Activated CD8-positive, alpha-beta T cell treated with anti-CD3 and anti-CD28 coated beads, Interleukin-2, amount 10 ng/mL, durations not matched to agents 7 days and 5 days (primary cell): ENCODE measurements around the gene JRKL. TPM values are rescaled to one million over a fixed set of nuclear protein-coding genes. Genes with fewer than 3 reads are reported as not detected.
A peak's percentile ranks its signal among the peaks of the same experiment; 100 is the strongest.

ENCODE experiments used
- ATAC-seq: fragments of 150-1000 bp; cut with Tn5 transposase; one replicate; pipeline ENCODE4 v1.10.0; 2021; ENCODE audit warnings: moderate library complexity
- CTCF ChIA-PET: fragments of 350-600 bp; sonication (Branson Sonifier 250); formaldehyde crosslinking; loops from one replicate; lab custom pipeline; 2021; ENCODE audit warnings: antibody characterized with exemption; lab: Charles Lee
- POLR2A ChIA-PET: fragments of 350-600 bp; sonication (Branson Sonifier 250); formaldehyde crosslinking; loops from one replicate; lab custom pipeline; 2021; ENCODE audit warnings: antibody characterized with exemption; lab: Charles Lee
- DNase-seq: peaks from one replicate; pipeline ENCODE4 v3.0.0-alpha.2; 2020
- H3K27ac Mint-ChIP-seq: one replicate; pipeline ENCODE4 v1.8.0; 2021; ENCODE audit warnings: mild to moderate bottlenecking, mixed read lengths
- H3K27me3 Mint-ChIP-seq: one replicate; pipeline ENCODE4 v1.8.0; 2021; ENCODE audit warnings: low read depth, mixed read lengths
- H3K36me3 Mint-ChIP-seq: one replicate; pipeline ENCODE4 v1.8.0; 2021; ENCODE audit warnings: low read depth, mixed read lengths
- H3K4me1 Mint-ChIP-seq: one replicate; pipeline ENCODE4 v1.8.0; 2021; ENCODE audit warnings: low read depth, mixed read lengths
- H3K4me3 Mint-ChIP-seq: one replicate; pipeline ENCODE4 v1.8.0; 2021; ENCODE audit warnings: mild to moderate bottlenecking, mixed read lengths
- H3K9me3 Mint-ChIP-seq: one replicate; pipeline ENCODE4 v1.8.0; 2022; ENCODE audit warnings: mixed read lengths; ENCODE audit not compliant: insufficient read depth
- total RNA-seq, 2 experiments: library from RNA; stranded (reverse); gene quantifications; one replicate each; pipeline ENCODE4 v1.2.3, GENCODE V29; 2021

The JRKL gene
- total RNA-seq, 2 experiments from 2014 or later = 9.4 to 10.3 TPM

GRCh38 chr11:96365493-96365892, 24.3 kb upstream of the JRKL start:
- H3K4me1 Mint-ChIP-seq = no peaks in the 10 kb centered on the region
- H3K4me3 Mint-ChIP-seq = no peak overlapping the region
- ChIA-PET CTCF (interaction anchor here (2.0 kb wide), 1 partner anchor 22 kb away, joined by 12 read pairs; the partner anchor contains the start of gene MAML2), POLR2A (no interaction called here)
- DNase-seq (no peak), ATAC-seq (no peak)
- H3K9me3 Mint-ChIP-seq = no peaks in the 10 kb centered on the region
- H3K36me3 Mint-ChIP-seq = peaks cover 36% of the 10 kb centered on the region
- no peaks in the 10 kb centered on the region for H3K27me3 Mint-ChIP-seq
- no peak overlapping the region for H3K27ac Mint-ChIP-seq

- H3K36me3 Mint-ChIP-seq = peaks cover 37% of the 10 kb centered on the region
- no peaks in the 10 kb centered on the region for H3K27me3 Mint-ChIP-seq
- DNase-seq (no peak), ATAC-seq (no peak)
- no peak overlapping the region for H3K4me3 Mint-ChIP-seq
- no peaks in the 10 kb centered on the region for H3K4me1 Mint-ChIP-seq
- no peak overlapping the region for H3K27ac Mint-ChIP-seq
- POLR2A ChIA-PET = no interaction called here
- H3K9me3 Mint-ChIP-seq = no peaks in the 10 kb centered on the region
- CTCF ChIA-PET = interaction anchor here (2.0 kb wide), 1 partner anchor 23 kb away, joined by 12 read pairs; the partner anchor contains the start of gene MAML2
Observed at GRCh38 chr11:96366024-96366423, 23.8 kb upstream of the JRKL start.

GRCh38 chr11:96367342-96367741, 22.5 kb upstream of the JRKL start:
- Mint-ChIP-seq H3K4me1 (no peaks in the 10 kb centered on the region), H3K36me3 (peaks cover 40% of the 10 kb centered on the region), H3K27me3 (no peaks in the 10 kb centered on the region), H3K27ac (no peak overlapping the region), H3K4me3 (no peak overlapping the region), H3K9me3 (no peaks in the 10 kb centered on the region)
- DNase-seq = no peak
- ATAC-seq = no peak
- POLR2A ChIA-PET = no interaction called here
- CTCF ChIA-PET = no interaction called here

GRCh38 chr11:96373826-96374225, 16.0 kb upstream of the JRKL start:
- H3K9me3 Mint-ChIP-seq = no peaks in the 10 kb centered on the region
- peaks cover 11% of the 10 kb centered on the region for H3K4me1 Mint-ChIP-seq
- CTCF ChIA-PET = no interaction called here
- H3K27me3 Mint-ChIP-seq = no peaks in the 10 kb centered on the region
- ATAC-seq (no peak), DNase-seq (no peak)
- POLR2A ChIA-PET = no interaction called here
- no peak overlapping the region for H3K4me3 Mint-ChIP-seq
- H3K36me3 Mint-ChIP-seq = peaks cover 44% of the 10 kb centered on the region
- no peak overlapping the region for H3K27ac Mint-ChIP-seq

GRCh38 chr11:96376796-96377195, 13.0 kb upstream of the JRKL start:
- Mint-ChIP-seq H3K4me1 (peaks cover 11% of the 10 kb centered on the region), H3K27me3 (no peaks in the 10 kb centered on the region), H3K36me3 (peaks cover 50% of the 10 kb centered on the region), H3K9me3 (no peaks in the 10 kb centered on the region), H3K27ac (no peak overlapping the region), H3K4me3 (no peak overlapping the region)
- ChIA-PET CTCF (no interaction called here), POLR2A (no interaction called here)
- no peak for DNase-seq
- ATAC-seq = no peak

GRCh38 chr11:96384156-96384555, 5.7 kb upstream of the JRKL start:
- Mint-ChIP-seq H3K9me3 (no peaks in the 10 kb centered on the region), H3K4me3 (no peak overlapping the region), H3K27me3 (no peaks in the 10 kb centered on the region), H3K27ac (no peak overlapping the region), H3K36me3 (peaks cover 58% of the 10 kb centered on the region), H3K4me1 (peaks cover 39% of the 10 kb centered on the region)
- CTCF ChIA-PET = interaction anchor here (0.8 to 1.7 kb wide), 4 partner anchors 10 to 371 kb away, joined by 3 to 11 read pairs (median 6); partner anchors contain the start of gene MAML2
- DNase-seq (no peak), ATAC-seq (no peak)
- POLR2A ChIA-PET = no interaction called here

- Mint-ChIP-seq H3K4me1 (peaks cover 39% of the 10 kb centered on the region), H3K4me3 (no peak overlapping the region), H3K9me3 (no peaks in the 10 kb centered on the region), H3K27ac (no peak overlapping the region), H3K27me3 (no peaks in the 10 kb centered on the region), H3K36me3 (peaks cover 49% of the 10 kb centered on the region)
- POLR2A ChIA-PET = no interaction called here
- CTCF ChIA-PET = interaction anchor here (1.7 to 2.0 kb wide), 2 partner anchors 42 kb away, joined by 7 to 11 read pairs; partner anchors contain the start of gene MAML2
- no peak for ATAC-seq
- no peak for DNase-seq
Observed at GRCh38 chr11:96385187-96385586, 4.6 kb upstream of the JRKL start.

GRCh38 chr11:96388891-96389719, 708 bp upstream of the JRKL start:
- peak overlapping the region; percentile 97 for H3K27ac Mint-ChIP-seq
- peaks cover 63% of the 10 kb centered on the region for H3K4me1 Mint-ChIP-seq
- POLR2A ChIA-PET = interaction anchor here (0.6 to 2.8 kb wide), 23 partner anchors 9 to 1321 kb away, joined by 3 to 42 read pairs (median 4); partner anchors contain the start of genes CEP57, ENDOD1, FAM76B and MAML2
- H3K4me3 Mint-ChIP-seq = peak overlapping the region; percentile 91
- H3K27me3 Mint-ChIP-seq = no peaks in the 10 kb centered on the region
- H3K9me3 Mint-ChIP-seq = no peaks in the 10 kb centered on the region
- peaks cover 47% of the 10 kb centered on the region for H3K36me3 Mint-ChIP-seq
- CTCF ChIA-PET = interaction anchor here (0.7 to 2.9 kb wide), 18 partner anchors 9 to 1158 kb away, joined by 3 to 35 read pairs (median 4); partner anchors contain the start of genes MAML2 and SESN3
- DNase-seq (no peak), ATAC-seq (peak; percentile 68)

- peaks cover 39% of the 10 kb centered on the region for H3K36me3 Mint-ChIP-seq
- DNase-seq (no peak), ATAC-seq (no peak)
- peaks cover 54% of the 10 kb centered on the region for H3K4me1 Mint-ChIP-seq
- no peaks in the 10 kb centered on the region for H3K9me3 Mint-ChIP-seq
- ChIA-PET POLR2A (interaction anchor here (1.2 to 2.8 kb wide), 6 partner anchors 9 to 1322 kb away, joined by 4 to 42 read pairs (median 12); partner anchors contain the start of genes CEP57, FAM76B and MAML2), CTCF (interaction anchor here (1.0 to 2.9 kb wide), 4 partner anchors 47 to 599 kb away, joined by 3 to 35 read pairs (median 14); partner anchors contain the start of gene MAML2)
- H3K27me3 Mint-ChIP-seq = no peaks in the 10 kb centered on the region
- peak overlapping the region; percentile 97 for H3K27ac Mint-ChIP-seq
- H3K4me3 Mint-ChIP-seq = peak overlapping the region; percentile 91
Observed at GRCh38 chr11:96390488-96390792, 627 bp downstream of the JRKL start.

GRCh38 chr11:96391698-96392307, 2.0 kb downstream of the JRKL start:
- no peaks in the 10 kb centered on the region for H3K27me3 Mint-ChIP-seq
- no peak overlapping the region for H3K27ac Mint-ChIP-seq
- peaks cover 29% of the 10 kb centered on the region for H3K36me3 Mint-ChIP-seq
- H3K4me1 Mint-ChIP-seq = peaks cover 48% of the 10 kb centered on the region
- H3K9me3 Mint-ChIP-seq = no peaks in the 10 kb centered on the region
- DNase-seq = no peak
- ChIA-PET CTCF (interaction anchor here (0.6 to 1.4 kb wide), 3 partner anchors 337 to 632 kb away, joined by 3 to 5 read pairs (median 4); no protein-coding TSS in a partner anchor), POLR2A (no interaction called here)
- ATAC-seq = no peak
- H3K4me3 Mint-ChIP-seq = peak overlapping the region; percentile 91

GRCh38 chr11:96393753-96394348, 4.0 kb downstream of the JRKL start:
- H3K4me1 Mint-ChIP-seq = peaks cover 28% of the 10 kb centered on the region
- CTCF ChIA-PET = interaction anchor here (0.6 to 2.9 kb wide), 54 partner anchors 10 to 1239 kb away, joined by 3 to 36 read pairs (median 4); partner anchors contain the start of genes CEP57, FAM76B and MAML2
- H3K4me3 Mint-ChIP-seq = no peak overlapping the region
- no peaks in the 10 kb centered on the region for H3K27me3 Mint-ChIP-seq
- H3K36me3 Mint-ChIP-seq = peaks cover 20% of the 10 kb centered on the region
- DNase-seq (no peak), ATAC-seq (no peak)
- POLR2A ChIA-PET = no interaction called here
- H3K27ac Mint-ChIP-seq = no peak overlapping the region
- no peaks in the 10 kb centered on the region for H3K9me3 Mint-ChIP-seq
